GM21737 (cell line): ENCODE measurements around the gene CXCR3.
"Not testable (repeated sequence)": the region's sequence is repeated elsewhere in the genome, so short reads cannot be mapped to it uniquely, and the experiment has no call there.

ENCODE experiments used
- ATAC-seq: cut with Tn5 transposase; IDR thresholded peaks from one replicate; pipeline ENCODE4 v1.9.1; 2021; ENCODE audit warnings: mild to moderate bottlenecking, moderate library complexity; ENCODE audit not compliant: unreplicated experiment

The CXCR3 gene

DNA sequence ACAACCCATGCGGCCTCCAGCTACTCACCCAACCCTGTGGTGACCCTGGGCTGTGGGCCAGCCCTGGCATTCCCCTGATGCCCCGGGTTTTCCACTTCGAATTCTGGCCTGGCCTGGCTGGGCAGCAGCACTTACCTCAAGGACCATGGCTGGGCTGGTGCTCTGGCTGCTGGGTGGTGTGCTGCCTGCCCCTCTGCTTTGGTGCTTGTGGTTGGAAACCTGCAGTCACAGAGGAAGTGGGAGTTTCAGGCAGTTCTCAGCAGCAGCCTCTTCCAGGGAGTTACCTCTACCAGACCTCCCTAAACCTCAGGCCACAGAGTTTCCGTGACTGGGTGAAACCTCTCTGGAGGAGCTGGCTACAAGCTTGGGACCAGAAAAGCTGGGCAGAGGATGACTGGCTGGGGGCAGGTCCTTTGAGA, at the start of gene CXCR3:
Gene CXCR3 (minus strand): TSS at position 209 of the 419 bp plus-strand sequence. CDS start 62 bp downstream, at position 147.
- peak; percentile 48 for ATAC-seq

DNA sequence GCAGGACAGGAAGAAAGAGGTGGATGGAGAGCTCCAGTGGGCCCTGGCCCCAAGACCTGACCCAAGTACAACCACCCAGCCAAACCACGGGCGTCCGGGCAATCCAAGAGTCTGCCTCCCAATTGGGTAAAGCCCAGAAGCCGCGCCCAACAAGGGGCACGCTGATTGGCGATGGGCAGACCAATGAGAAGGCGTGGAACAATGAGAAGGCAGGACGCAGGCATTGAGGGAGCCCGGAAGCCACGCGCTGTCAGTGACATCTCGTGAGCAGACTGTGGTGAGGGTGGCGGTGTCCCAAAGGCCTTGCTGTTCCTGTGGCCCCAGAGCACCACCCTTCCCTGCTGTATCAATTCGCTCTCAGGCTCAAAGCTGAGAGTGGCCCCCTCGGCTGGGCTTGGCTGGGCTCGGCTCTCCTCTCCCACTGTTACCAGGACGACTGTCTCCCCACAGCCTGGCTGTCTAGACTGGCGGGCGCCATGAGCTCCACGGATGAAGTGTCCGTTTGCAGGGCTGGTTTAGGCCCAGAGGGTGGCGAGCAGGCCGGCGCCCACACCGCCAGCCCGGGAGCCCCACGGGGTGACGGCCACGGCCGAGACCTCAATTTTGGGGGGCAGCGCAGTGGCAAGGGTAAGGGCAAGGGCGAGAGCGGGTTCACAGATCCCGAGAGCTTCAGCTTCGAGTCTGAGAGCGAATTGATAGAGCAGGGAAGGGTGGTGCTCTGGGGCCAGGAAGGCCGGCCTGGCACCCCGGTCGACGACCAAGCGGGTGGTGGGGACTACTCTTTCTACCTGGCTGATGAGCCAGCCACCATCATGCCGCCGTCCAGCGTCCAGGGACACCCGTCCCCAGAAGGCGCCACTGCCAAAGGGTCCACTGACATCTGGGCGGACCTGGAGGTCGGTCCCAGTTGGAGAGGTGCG, 49.3 kb upstream of the CXCR3 start, which contains the start of gene LOC101059915:
Gene LOC101059915 (plus strand): TSS at position 219 of the 920 bp plus-strand sequence.
- no peak for ATAC-seq

DNA sequence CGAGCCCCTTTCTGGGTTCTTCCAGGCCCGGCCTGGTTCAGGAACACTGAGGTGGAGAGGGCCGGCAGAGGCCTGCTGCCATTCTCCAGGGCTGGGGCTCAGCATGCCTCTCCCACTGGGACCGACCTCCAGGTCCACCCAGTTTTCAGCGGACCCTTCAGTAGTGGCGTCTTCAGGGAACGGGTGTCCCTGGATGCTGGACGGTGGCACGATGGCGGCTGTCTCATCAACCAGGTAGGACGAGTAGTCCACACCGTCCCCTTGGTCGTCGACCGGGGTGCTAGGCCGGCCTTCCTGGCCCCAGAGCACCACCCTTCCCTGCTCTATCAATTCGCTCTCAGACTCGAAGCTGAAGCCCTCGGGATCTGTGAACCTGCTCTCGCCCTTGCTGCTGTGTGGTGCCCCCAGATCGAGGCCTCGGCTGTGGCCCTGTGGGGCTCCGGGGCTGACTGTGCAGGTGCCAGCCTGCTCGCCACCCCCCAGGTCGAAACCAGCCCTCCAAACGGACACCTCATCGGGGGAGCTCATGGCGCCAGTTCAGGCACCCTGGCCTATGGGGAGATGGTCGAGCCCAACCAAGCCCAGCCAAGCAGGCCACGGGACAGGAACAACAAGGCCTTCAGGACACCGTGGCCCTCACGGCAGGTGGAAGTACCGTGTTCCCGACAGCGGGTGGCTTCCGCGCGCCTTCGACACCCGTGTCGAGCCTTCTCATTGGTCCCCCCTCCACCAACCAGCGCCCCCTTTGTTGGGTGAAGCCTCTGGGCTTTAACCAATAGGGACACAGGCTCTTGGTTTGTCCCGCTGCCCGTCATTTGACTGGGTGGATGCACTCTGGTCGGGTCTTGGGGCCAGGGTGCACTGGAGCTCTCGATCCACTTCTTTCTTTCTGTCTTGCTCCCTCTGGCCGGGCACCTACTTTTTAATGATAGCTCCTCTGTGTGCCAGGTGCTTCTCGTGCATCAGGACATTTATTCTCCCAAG, 48.2 kb upstream of the CXCR3 start:
- ATAC-seq, result no peak

DNA sequence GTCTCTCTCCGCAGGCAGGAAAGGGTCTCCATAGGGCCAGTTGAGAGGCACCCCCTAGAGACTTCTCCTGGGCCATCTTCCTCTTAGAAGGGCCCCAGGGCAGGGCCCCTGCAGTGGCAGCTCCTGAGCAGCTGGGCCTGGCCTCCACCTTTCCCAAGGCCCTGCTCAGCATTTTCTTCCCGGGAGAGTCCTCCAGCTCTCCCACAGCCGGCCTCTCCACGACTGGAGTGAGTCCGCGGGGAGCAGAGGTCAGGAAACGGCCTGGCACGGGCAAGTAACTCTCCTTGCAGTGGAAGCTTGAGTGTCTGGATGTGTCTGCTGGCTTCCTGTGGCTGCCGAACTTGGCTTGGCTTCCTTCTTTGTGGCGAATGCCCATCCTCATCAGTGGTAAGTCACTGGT, 47.4 kb upstream of the CXCR3 start:
- no peak for ATAC-seq

DNA sequence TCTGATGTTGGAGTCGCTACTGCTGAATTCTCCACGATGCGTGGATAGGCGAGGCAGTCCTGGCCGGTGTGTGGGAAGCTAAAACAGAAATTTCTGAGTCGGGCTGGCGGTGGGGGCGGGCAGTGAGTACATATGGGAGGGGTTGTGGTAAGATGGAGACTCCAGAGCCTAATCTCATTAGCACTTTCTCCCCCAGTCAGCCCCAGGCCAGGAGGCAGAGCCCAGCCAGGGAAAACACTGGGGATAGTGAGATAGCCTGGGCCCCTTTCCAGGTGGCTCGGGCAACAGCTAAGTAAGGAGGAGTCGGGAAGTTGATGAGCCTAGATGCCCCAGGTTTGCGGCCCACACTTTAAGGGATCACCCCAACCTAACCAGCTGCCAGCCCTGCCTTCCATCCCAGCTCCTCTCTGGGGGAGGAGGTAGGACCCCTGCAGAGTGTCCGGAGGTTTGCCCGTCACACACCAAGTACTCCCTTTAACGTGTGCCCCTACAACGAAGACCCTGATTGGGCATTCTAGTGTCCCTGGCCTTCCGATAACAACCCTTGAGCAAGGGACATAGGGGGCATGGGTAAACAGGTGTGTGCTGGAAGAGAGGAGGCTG, 46.7 kb upstream of the CXCR3 start:
- ATAC-seq, result no peak

DNA sequence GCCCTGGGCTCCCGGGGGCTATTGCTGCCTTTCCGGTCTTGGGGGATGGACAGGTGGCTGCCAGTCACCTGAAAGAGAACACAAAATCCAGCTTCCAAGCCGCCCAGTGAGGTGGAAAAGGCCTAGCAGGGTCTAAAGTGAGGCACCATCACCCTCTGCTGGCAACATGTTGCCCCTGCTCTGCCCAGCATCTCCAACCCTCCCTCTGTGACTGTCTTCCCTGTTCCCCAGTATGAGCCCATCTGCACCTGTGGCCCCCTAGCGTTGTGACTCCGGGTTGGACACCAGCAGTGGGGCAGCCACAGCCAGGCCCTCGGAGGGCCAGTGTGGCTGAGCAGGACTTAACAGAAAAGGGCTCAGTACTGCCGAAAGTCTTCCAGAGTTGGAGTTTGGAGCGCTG, 45.9 kb upstream of the CXCR3 start:
- not testable (repeated sequence) for ATAC-seq

DNA sequence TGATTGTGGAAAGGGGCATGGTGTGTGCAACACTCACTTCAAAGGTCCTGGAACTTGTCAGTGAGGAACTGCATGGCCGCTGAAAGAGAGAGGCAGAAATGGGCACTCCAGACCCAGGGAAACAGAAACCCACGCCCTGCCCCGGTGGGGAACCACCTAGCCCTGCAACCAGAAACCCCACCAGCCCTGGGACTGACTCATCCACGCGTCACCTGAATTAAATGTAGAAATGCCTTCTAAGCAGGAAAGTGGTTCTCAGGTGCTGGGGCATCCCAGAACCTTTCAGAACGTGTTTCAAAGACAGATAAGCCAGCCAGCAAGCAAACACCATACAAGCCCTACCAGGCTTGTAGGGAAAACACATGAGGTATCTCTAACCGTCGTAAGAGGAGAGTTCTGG, 44.9 kb upstream of the CXCR3 start:
- not testable (repeated sequence) for ATAC-seq

DNA sequence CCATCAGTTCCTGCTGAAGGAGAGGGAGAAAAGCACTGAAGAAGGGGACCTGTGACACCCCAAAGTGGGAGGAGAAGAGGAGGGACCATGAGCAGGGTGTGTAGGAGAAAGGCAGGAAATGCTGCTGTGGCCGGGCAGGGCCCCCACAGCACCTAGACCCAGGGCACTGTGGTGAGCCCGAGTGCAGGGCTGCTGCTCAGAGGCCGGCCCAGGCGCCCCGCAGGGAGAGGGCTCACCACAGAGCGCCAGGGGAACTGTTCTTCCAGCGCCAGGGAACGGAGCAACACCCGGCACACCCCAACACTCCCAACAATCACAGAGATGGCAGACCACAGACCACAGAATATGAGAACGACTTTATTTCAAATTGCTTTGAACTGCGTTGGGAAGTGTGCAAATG, 44.3 kb upstream of the CXCR3 start:
- not testable (repeated sequence) for ATAC-seq

DNA sequence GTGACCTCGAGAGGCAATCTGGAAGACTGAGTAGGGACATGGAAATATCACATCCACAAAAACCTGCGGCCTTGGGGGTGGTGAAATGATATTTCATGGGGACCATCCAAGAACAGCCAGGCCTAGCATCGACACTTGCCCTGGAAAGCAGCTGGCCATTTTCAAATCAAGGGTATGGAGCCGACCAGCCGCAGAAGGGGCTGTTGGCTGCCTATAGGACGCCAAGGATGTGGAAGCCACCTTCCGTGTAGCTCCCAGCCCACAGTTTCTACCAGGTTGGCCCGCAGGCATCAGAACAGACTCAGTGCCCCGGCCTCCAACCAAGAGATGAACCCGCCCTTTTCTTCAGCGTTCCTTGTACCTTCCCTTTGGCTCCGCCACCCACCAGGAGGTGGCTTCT, 43.6 kb upstream of the CXCR3 start:
- no peak for ATAC-seq

DNA sequence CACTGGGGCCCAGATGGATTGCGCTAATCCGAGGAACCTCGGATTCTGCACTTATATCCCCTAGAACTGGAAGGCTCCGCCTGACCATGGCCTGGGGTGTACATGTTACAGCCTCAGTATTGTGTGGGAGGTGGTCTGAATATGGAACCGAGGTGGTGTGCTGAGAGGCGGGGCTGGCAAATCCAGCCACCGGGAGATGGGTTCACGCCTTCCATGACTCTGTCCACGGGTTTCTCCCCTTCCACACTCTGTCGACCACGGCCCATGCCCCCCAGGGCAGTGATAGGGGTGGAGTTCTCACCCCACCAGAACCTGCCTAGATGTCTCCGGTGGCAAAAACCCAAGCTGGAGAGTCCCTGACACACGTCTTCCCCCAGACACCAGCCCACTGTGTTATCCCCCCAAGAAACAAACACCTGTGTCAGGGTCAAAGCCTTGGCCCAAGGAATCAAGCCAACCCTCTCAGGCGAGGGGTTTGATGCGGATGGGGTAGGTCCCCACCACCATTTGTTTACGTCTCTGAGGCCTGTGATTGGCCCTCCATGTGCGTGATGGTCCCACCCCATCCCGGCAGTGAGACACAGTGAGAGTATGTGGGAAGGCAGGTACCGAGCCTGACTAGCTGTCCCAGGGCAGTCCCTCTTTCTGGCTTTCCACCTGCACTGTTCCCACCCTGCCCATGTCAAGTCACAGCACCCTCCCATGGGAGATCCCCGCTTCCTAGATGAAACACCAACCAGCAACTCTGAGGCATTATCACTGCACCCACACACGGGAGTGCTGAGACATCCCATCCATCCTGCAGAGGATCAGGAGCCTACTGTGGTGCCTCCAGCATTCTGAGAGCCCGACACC, 42.5 kb upstream of the CXCR3 start:
- ATAC-seq, result no peak

DNA sequence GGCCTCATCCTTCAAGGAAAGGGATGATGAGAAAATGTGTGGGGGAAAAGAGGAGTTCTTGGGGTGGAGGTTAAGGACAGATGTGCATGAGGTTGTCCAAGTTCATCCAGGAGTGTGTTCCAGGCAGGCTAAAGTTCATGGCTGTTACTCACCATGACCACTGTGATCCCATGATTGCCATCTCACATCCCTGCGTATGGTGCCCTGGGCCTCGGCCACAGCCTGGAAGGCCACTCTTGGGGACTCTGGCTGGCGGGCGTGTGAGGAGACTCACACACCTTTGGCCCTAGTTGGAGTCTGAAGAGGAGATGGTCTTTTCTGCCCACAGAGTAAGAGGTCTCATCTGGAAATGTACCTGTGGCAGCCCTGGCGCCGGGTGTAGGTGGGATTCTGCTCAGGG, 41.6 kb upstream of the CXCR3 start:
- ATAC-seq, result no peak

DNA sequence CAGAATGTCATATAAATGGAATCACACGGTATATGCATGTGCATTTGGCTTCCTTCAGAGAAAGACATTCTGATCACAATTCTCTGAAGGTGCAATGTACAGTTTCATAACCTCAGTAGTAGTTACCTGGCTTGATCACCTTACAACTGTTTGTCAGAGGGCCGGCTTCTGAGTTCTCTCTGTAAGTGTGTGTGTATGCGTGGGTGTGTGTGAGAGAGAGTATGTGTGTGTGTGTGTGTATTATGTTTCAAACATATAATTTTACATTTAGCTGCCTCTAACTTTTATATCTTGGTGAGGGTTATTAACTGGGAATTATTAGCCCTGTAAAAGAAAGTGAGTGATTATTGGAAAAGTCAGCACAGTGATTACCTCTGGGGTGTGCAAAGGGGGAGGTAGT, 41.0 kb upstream of the CXCR3 start:
- no peak for ATAC-seq

DNA sequence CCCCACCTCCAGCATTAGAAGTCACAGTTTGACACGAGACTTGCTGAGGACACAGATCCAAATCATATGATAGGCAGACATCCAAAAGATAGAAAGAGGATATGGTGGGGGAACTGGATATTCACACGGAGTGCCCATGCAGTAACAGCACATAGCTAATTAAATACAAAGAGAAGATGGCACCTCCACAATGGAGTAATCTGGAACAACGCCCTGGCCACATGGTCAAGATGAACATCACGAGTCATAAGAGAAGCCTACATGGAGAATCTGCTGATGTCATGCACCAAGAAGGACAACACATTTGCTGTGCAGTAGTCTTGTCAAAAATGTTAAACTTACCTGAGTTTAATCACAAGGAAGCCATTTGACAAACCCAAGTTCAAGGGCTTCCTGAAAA, 39.0 kb upstream of the CXCR3 start:
- no peak for ATAC-seq

DNA sequence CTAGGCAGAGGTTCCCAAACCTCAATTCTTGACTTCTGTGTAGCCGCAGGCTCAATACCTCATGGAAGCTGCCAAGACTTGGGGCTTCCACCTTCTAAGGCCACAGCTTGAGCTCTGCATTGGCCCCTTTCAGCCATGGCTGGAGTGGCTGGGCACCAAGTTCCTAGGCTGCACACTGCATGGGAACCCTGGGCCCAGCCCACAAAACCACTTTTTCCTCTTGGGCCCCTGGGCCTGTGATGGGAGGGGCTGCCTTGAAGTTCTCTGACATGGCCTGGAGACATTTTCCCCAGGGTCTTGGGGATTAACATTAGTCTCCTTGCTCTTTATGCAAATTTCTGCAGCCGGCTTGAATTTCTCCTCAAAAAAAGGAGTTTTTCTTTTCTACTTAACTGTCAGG, 35.0 kb upstream of the CXCR3 start:
- no peak for ATAC-seq

DNA sequence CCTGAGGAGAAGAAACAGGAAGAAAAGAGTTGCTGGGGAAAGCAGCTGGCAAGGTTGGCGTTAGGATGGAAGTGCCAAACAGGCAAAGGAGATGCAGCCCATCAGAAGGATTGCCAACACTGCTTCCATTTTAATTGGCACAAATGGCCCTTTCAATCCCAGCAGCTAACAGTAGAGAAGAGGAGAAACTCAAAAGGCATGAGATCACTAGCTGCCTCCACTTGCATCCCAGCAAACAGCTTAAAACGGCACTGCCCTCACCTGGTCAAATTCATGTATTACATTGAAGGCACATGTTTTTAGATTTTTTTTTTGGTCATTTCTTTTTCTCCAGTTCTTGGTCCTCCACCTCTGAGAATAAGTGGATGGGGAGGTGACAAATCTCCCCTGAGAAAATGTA, 34.1 kb upstream of the CXCR3 start:
- no peak for ATAC-seq

DNA sequence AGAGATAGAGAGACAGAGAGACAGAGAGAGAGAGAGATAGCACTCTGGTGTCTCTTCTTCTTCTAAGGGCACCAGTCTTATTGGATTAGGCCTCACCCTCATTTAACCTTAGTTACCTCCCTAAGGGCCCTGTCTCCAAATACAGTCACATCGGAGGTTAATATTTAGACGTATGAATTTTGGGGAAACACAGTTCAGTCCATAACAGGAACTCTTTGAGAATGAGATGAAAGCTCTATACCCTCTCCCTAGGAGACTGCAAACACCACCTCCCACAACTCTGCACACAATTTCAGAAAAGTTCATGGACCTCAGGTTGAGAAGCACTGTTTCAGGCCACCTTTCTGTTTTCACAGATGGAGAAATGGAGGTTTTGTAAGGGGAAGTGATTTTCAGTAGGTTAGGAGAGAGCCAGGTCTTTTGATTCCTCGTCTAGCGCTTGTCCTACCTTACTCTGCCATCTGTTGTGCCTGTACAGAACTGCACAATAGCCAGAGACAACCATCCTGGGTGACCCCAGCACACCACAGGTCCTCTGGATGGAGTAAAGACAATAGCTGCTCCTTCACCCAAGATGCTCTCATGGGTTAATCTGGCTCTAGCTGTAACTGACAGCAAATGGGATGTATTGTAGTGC, 32.1 kb upstream of the CXCR3 start:
- ATAC-seq, result peak; percentile 80

DNA sequence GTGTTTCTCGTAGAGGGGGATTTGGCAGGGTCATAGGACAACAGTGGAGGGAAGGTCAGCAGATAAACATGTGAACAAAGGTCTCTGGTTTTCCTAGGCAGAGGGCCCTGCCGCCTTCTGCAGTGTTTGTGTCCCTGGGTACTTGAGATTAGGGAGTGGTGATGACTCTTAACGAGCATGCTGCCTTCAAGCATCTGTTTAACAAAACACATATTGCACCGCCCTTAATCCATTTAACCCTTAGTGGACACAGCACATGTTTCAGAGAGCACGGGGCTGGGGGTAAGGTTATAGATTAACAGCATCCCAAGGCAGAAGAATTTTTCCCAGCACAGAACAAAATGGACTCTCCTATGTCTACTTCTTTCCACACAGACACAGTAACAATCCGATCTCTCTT, 26.1 kb upstream of the CXCR3 start:
- ATAC-seq, result not testable (repeated sequence)

DNA sequence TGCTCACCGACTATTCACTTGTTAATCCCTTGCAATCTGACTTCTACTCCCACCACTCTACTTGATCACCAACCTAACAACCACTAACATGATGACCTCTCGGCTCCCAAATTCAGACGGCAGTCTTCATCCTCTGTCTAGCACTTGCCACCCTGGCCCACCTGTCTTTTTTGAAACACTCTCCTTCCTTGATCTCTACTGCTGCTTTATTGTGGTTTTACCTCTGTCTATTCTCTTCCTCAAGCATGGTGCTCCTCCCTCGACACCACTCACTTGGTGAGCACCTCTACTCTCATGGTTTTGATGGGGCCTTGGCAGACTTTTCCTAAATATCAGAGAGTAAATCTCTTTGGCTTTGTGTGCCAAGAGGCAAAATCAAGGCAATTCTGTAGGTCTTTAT, 21.7 kb upstream of the CXCR3 start:
- ATAC-seq, result no peak

DNA sequence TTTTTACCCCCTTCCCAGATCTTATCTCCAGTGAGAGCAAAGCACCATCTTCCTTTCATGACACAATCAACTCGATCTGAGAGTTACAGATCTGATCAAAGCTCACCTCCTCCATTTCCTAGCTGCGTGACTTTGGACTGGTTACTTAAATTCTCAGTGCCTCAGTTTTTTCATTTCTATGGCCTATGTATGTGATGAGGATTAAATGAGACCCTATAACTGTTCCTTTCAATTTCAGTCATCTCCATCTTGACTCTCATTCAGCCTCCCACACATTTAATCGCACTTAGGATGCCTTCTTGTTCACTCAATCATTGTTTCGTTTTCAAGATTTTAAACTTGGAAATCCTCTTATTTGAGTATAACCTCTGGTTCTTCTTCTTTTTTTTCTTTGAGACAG, 20.1 kb upstream of the CXCR3 start:
- ATAC-seq, result no peak

DNA sequence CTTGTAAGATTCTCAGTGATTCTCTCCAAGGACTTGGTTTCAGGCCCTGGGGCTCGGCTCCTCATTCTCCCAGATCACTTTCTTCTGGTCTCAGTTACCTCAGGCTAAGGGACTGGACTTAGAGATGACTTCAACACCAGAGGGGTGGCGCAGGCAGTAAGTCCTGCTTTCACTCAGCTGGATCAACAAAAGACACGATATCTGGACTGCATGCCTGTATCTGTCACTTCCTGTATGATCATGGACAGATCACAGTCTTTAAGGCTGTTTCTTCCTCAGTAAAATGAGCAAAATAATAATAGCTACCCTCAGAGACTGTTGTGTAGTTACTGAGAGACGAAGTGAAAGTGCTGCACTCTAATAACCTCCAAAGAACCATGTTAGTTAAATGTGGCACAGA, 19.5 kb upstream of the CXCR3 start:
- ATAC-seq, result no peak
